GM21737 (cell line): Measurements from ENCODE around the gene DNM3.

ENCODE experiments used
- ATAC-seq: cut with Tn5 transposase; IDR thresholded peaks from one replicate; pipeline ENCODE4 v1.9.1; 2021; ENCODE audit warnings: mild to moderate bottlenecking, moderate library complexity; ENCODE audit not compliant: unreplicated experiment

The DNM3 gene

GRCh38 chr1:172460887-172461315 is 619.6 kb downstream of the DNM3 start:
- ATAC-seq = no peak
